ENCODE data around the gene AUH. TPM values are rescaled to one million over a fixed set of nuclear protein-coding genes. Genes with fewer than 3 reads are reported as not detected.

The AUH gene
- polyA plus RNA-seq, 3 donors, result 4.0 to 9.9 (median 8.4) TPM

DNA sequence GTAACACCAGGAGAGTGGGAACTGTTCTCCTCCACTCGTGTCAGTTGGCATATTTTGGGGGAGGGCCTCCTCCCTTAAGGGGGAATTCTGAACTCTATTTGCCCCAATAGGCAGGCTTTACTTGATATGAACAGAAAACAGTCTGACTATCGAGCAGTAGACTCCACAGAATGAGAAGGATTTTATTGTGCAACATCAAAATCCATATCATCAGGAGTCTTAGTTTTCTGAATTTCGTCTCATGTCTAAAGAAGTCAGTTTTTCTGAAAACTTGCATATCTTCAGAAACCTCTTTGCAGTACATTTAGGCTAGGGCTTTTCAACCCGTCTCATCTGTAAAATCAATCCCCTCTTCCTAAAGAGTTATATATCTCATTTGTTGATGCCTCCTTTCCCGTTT lies 96.2 kb downstream of the AUH start:
- no CpG with 5 or more reads among the region's 5 CpGs for WGBS (ENCODE audit: insufficient coverage)
- intact Hi-C loops (cut with micrococcal nuclease), result no loop called here
- peaks cover 2 to 6% of the 10 kb centered on the region in 2 donors for H3K36me3 Mint-ChIP-seq
- H3K4me3 Mint-ChIP-seq, result no peak overlapping the region
- DNase-seq, result no peak
- TF ChIP-seq, protein P1, sequence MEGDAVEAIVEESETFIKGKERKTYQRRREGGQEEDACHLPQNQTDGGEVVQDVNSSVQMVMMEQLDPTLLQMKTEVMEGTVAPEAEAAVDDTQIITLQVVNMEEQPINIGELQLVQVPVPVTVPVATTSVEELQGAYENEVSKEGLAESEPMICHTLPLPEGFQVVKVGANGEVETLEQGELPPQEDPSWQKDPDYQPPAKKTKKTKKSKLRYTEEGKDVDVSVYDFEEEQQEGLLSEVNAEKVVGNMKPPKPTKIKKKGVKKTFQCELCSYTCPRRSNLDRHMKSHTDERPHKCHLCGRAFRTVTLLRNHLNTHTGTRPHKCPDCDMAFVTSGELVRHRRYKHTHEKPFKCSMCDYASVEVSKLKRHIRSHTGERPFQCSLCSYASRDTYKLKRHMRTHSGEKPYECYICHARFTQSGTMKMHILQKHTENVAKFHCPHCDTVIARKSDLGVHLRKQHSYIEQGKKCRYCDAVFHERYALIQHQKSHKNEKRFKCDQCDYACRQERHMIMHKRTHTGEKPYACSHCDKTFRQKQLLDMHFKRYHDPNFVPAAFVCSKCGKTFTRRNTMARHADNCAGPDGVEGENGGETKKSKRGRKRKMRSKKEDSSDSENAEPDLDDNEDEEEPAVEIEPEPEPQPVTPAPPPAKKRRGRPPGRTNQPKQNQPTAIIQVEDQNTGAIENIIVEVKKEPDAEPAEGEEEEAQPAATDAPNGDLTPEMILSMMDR (IDR thresholded peaks at IDR 0.05), result no peak
- no peaks in the 10 kb centered on the region for H3K27me3 Mint-ChIP-seq (ENCODE audit: low read depth in 3 of 3)
- Histone ChIP-seq H3K9ac (ENCODE audit: insufficient read depth, low read length, poor library complexity, severe bottlenecking) (no peak overlapping the region), H3K4me2 (replicated peaks; ENCODE audit: extremely low read depth, low read length, poor library complexity, severe bottlenecking) (no peak overlapping the region), H3K27ac (ENCODE audit: low read depth in 1 of 2, low read length in 2 of 2) (no peak overlapping the region), H3K4me1 (ENCODE audit: control insufficient read depth in 1 of 2, insufficient read depth in 2 of 2, low read length in 2 of 2) (peaks cover 7 to 8% of the 10 kb centered on the region in 2 donors), H3K9me3 (replicated peaks in 1 of 2; ENCODE audit: control insufficient read depth in 1 of 2, insufficient read depth in 1 of 2, low read length in 2 of 2) (no peaks in the 10 kb centered on the region), H3K79me2 (ENCODE audit: insufficient read depth, low read length) (no peaks in the 10 kb centered on the region), H3K27me3 (ENCODE audit: control insufficient read depth in 2 of 2, insufficient read depth in 2 of 2, low read length in 2 of 2) (no peaks in the 10 kb centered on the region), H2AFZ (ENCODE audit: insufficient read depth, low read depth, low read length, poor library complexity, severe bottlenecking) (no peak overlapping the region), H3K36me3 (replicated peaks in 1 of 2; ENCODE audit: control insufficient read depth in 1 of 2, insufficient read depth in 2 of 2, low read length in 2 of 2) (no peaks in the 10 kb centered on the region), H4K20me1 (ENCODE audit: insufficient read depth, low read length) (no peaks in the 10 kb centered on the region), H3K4me3 (replicated peaks in 1 of 3; ENCODE audit: low read depth in 2 of 3, low read length in 3 of 3) (no peak overlapping the region)
- no peak overlapping the region for H3K27ac Mint-ChIP-seq
- peaks cover 0 to 1% (median 0%) of the 10 kb centered on the region in 7 donors for H3K9me3 Mint-ChIP-seq
- H3K4me1 Mint-ChIP-seq, result peaks cover 10% of the 10 kb centered on the region

DNA sequence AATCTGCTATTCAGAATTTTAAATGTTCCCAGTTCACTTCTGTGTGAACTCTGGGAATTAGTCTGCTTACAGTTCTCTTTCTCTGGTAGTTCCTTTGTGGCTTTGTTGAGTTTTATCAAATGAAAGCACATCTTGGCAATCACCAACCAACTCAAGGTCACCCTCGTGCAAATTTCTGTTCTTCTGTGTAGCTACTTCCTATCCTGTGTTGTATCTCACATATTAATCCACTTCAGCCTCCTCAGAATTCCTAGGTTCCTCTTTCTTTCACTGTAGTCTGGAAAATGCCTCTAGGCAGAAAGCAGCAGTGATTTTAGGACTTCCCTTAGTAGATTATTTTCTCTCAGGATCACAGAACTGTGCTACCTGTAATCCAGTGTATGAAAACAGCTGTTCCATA lies 100.3 kb downstream of the AUH start:
- Mint-ChIP-seq H3K4me3 (no peak overlapping the region), H3K36me3 (peaks cover 2 to 9% of the 10 kb centered on the region in 2 donors), H3K4me1 (peaks cover 28% of the 10 kb centered on the region), H3K27me3 (ENCODE audit: low read depth in 3 of 3) (no peaks in the 10 kb centered on the region), H3K9me3 (peaks cover 0 to 2% (median 0%) of the 10 kb centered on the region in 7 donors), H3K27ac (peak overlapping the region in 4 of 7 donors; percentile 0 to 58 (median 4))
- H3K9me3 ChIP-seq (replicated peaks in 1 of 2; ENCODE audit: control insufficient read depth in 1 of 2, insufficient read depth in 1 of 2, low read length in 2 of 2), result no peaks in the 10 kb centered on the region
- H4K20me1 ChIP-seq (ENCODE audit: insufficient read depth, low read length), result no peaks in the 10 kb centered on the region
- H3K36me3 ChIP-seq (replicated peaks in 1 of 2; ENCODE audit: control insufficient read depth in 1 of 2, insufficient read depth in 2 of 2, low read length in 2 of 2), result no peaks in the 10 kb centered on the region
- no peak overlapping the region for H3K4me2 ChIP-seq (replicated peaks; ENCODE audit: extremely low read depth, low read length, poor library complexity, severe bottlenecking)
- H3K27me3 ChIP-seq (ENCODE audit: control insufficient read depth in 2 of 2, insufficient read depth in 2 of 2, low read length in 2 of 2), result no peaks in the 10 kb centered on the region
- H3K4me1 ChIP-seq (ENCODE audit: control insufficient read depth in 1 of 2, insufficient read depth in 2 of 2, low read length in 2 of 2), result peaks cover 22 to 31% of the 10 kb centered on the region in 2 donors
- H3K27ac ChIP-seq (ENCODE audit: low read depth in 1 of 2, low read length in 2 of 2), result peak overlapping the region in 1 of 2 donors; percentile 30
- no peak overlapping the region for H3K4me3 ChIP-seq (replicated peaks in 1 of 3; ENCODE audit: low read depth in 2 of 3, low read length in 3 of 3)
- peak in 2 of 3 donors; percentile 18 to 20 for DNase-seq
- intact Hi-C loops (cut with micrococcal nuclease), result loop anchor here (5.0 kb wide), 2 partner anchors 36 to 41 kb away; no protein-coding TSS in a partner anchor
- TF ChIP-seq, protein P1 (IDR thresholded peaks at IDR 0.05), result no peak
- no peak overlapping the region for H2AFZ ChIP-seq (ENCODE audit: insufficient read depth, low read depth, low read length, poor library complexity, severe bottlenecking)
- WGBS (ENCODE audit: insufficient coverage), result no CpG with 5 or more reads among the region's 1 CpG
- H3K9ac ChIP-seq (ENCODE audit: insufficient read depth, low read length, poor library complexity, severe bottlenecking), result no peak overlapping the region
- no peaks in the 10 kb centered on the region for H3K79me2 ChIP-seq (ENCODE audit: insufficient read depth, low read length)
